ENCODE results near the gene PIH1D2. TPM values are rescaled to one million over a fixed set of nuclear protein-coding genes. Genes with fewer than 3 reads are reported as not detected.

PIH1D2 gene
- total RNA-seq, 1 experiment from 2014 or later: 0.85 TPM

DNA sequence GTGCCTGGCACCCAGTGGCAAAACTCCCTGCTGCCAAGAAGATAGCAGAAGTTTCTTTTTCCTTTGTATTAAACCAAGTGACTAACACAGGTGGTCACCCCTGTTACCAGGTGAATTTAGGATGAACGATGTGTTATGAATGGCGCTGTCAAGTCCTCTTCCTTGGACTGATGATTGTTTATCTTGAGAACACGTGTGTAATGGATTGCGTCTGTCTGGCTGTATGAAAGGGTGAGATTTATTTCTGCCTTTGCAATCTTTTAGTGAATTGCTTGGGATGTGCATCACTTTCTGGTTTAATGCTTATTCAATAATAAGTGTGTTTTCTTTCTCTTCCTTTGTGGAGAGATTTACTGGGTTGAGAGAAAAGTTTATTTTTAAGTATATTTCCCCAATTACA, 49.3 kb upstream of the PIH1D2 start:
- H3K9me3 Mint-ChIP-seq: peaks cover 6% of the 10 kb centered on the region; the same call in 1 of the 2 replicates
- TF ChIP-seq, protein P1, sequence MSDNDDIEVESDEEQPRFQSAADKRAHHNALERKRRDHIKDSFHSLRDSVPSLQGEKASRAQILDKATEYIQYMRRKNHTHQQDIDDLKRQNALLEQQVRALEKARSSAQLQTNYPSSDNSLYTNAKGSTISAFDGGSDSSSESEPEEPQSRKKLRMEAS (CRISPR knock-in tag; IDR thresholded peaks at IDR 0.05): no peak
- no peak for TF ChIP-seq ZNF219 (CRISPR knock-in tag; IDR thresholded peaks at IDR 0.05; ENCODE audit: borderline replicate concordance)
- no peak for TF ChIP-seq ZNF423 (CRISPR knock-in tag; IDR thresholded peaks at IDR 0.05)
- TF ChIP-seq NR3C1 (CRISPR knock-in tag; conservative IDR thresholded peaks at IDR 0.05; ENCODE audit: low read depth): no peak
- no peak for TF ChIP-seq SMAD3 (CRISPR knock-in tag; IDR thresholded peaks at IDR 0.05; ENCODE audit: borderline replicate concordance)
- TF ChIP-seq TP53 (CRISPR knock-in tag; IDR thresholded peaks at IDR 0.05): no peak
- no peak for TF ChIP-seq JUN (CRISPR knock-in tag; IDR thresholded peaks at IDR 0.05)
- no peak for TF ChIP-seq FOXJ3 (CRISPR knock-in tag; IDR thresholded peaks at IDR 0.05; ENCODE audit: borderline replicate concordance)
- no peak for TF ChIP-seq CREB1 (CRISPR knock-in tag; IDR thresholded peaks at IDR 0.05)
- TF ChIP-seq RORB (CRISPR knock-in tag; IDR thresholded peaks at IDR 0.05): no peak
- no peak for TF ChIP-seq PRDM15 (CRISPR knock-in tag; IDR thresholded peaks at IDR 0.05)
- DNase-seq (ENCODE audit: low spot score) (no peak), ATAC-seq (no peak)
- no peak overlapping the region for H3K4me3 Mint-ChIP-seq
- ChIA-PET CTCF (interaction anchor here (1.5 to 2.0 kb wide), 4 partner anchors 9 to 21 kb away, joined by 3 to 18 read pairs (median 4); no protein-coding TSS in a partner anchor), POLR2A (interaction anchor here (0.6 kb wide), 1 partner anchor 97 kb away, joined by 3 read pairs; no protein-coding TSS in a partner anchor)
- H3K36me3 Mint-ChIP-seq: no peaks in the 10 kb centered on the region
- H3K27ac Mint-ChIP-seq: no peak overlapping the region; the same call in 1 of the 2 replicates
- H3K4me1 Mint-ChIP-seq: no peaks in the 10 kb centered on the region
- H3K27me3 Mint-ChIP-seq (ENCODE audit: low read depth): no peaks in the 10 kb centered on the region

- TF ChIP-seq NFATC4 (CRISPR knock-in tag; IDR thresholded peaks at IDR 0.05) (no peak), CTCF (IDR thresholded peaks at IDR 0.05) (no peak), ZNF138 (CRISPR knock-in tag; conservative IDR thresholded peaks at IDR 0.05) (no peak), RELA (CRISPR knock-in tag; IDR thresholded peaks at IDR 0.05; ENCODE audit: borderline replicate concordance) (no peak), TEAD1 (CRISPR knock-in tag; IDR thresholded peaks at IDR 0.05) (no peak), ZBTB21 (CRISPR knock-in tag; IDR thresholded peaks at IDR 0.05; ENCODE audit: borderline replicate concordance) (no peak), ATF6 (CRISPR knock-in tag; IDR thresholded peaks at IDR 0.05) (no peak), HMGA2 (CRISPR knock-in tag; IDR thresholded peaks at IDR 0.05) (no peak), ZNF281 (CRISPR knock-in tag; IDR thresholded peaks at IDR 0.05) (no peak), GABPB1 (CRISPR knock-in tag; IDR thresholded peaks at IDR 0.05) (no peak), FOXP1 (CRISPR knock-in tag; IDR thresholded peaks at IDR 0.05; ENCODE audit: borderline replicate concordance) (no peak)
- TF ChIP-seq, protein P1 (CRISPR knock-in tag; IDR thresholded peaks at IDR 0.05): no peak
- ATAC-seq: no peak
- H3K9me3 Mint-ChIP-seq: peaks cover 6% of the 10 kb centered on the region; the same call in 1 of the 2 replicates
- DNase-seq (ENCODE audit: low spot score): no peak
- no peaks in the 10 kb centered on the region for H3K27me3 Mint-ChIP-seq (ENCODE audit: low read depth)
- H3K4me3 Mint-ChIP-seq: no peak overlapping the region
- no peaks in the 10 kb centered on the region for H3K4me1 Mint-ChIP-seq
- CTCF ChIA-PET: interaction anchor here (0.8 to 2.0 kb wide), 5 partner anchors 8 to 22 kb away, joined by 3 to 18 read pairs (median 4); no protein-coding TSS in a partner anchor
- H3K27ac Mint-ChIP-seq: no peak overlapping the region
- POLR2A ChIA-PET: interaction anchor here (0.6 to 0.9 kb wide), 2 partner anchors 38 to 98 kb away, joined by 3 to 4 read pairs; no protein-coding TSS in a partner anchor
- H3K36me3 Mint-ChIP-seq: no peaks in the 10 kb centered on the region
Measured at GRCh38 chr11:112121981-112122615, 48.3 kb upstream of the PIH1D2 start.
